K562 (cell line): ENCODE data around the gene GMPR. TPM values are rescaled to one million over a fixed set of nuclear protein-coding genes. Genes with fewer than 3 reads are reported as not detected.
A peak's percentile ranks its signal among the peaks of the same experiment; 100 is the strongest.

Experiments used
- CBFA2T2 ChIP-seq: fragments of 450-650 bp; conservative IDR thresholded peaks from 2 replicates; pipeline ENCODE4 v1.6.1; 2017; ENCODE audit warnings: mild to moderate bottlenecking
- CREM ChIP-seq: IDR thresholded peaks from 2 replicates; pipeline ENCODE4 v1.6.1; 2014; ENCODE audit warnings: antibody characterized with exemption, low read depth
- CXXC5 ChIP-seq: fragments of 250-450 bp; sonication (Bioruptor Pico); IDR thresholded peaks from 2 replicates; pipeline ENCODE4 v1.8.0; 2022; ENCODE audit warnings: inconsistent platforms, mild to moderate bottlenecking, moderate library complexity
- DDX20 ChIP-seq: fragments of 450-650 bp; IDR thresholded peaks from 2 replicates; pipeline ENCODE4 v1.6.1; 2016; ENCODE audit warnings: missing genetic modification characterization, low read depth, mild to moderate bottlenecking, missing compliant biosample characterization, moderate library complexity
- DMBX1 ChIP-seq: fragments of 250-450 bp; sonication (Bioruptor Pico); IDR thresholded peaks from 2 replicates; pipeline ENCODE4 v1.8.0; 2022; ENCODE audit warnings: inconsistent platforms, mild to moderate bottlenecking, moderate library complexity, borderline replicate concordance
- MAFF ChIP-seq: IDR thresholded peaks from 2 replicates; pipeline ENCODE4 v1.6.1; 2012; ENCODE audit warnings: low read length, improper control_type of control experiment
- MYNN ChIP-seq, 2 experiments: sonication (generic); formaldehyde crosslinking in 1 of 2; IDR thresholded peaks; 2 replicates each; pipeline versions ENCODE4 v1.5.0 to v1.6.1; 2016 to 2020; ENCODE audit warnings: antibody characterized with exemption in 1 of 2, missing genetic modification reagents in 1 of 2
- NCOR1 ChIP-seq: fragments of 450-650 bp; IDR thresholded peaks from 2 replicates; pipeline ENCODE4 v1.6.1; 2016; ENCODE audit warnings: mild to moderate bottlenecking, moderate library complexity
- NFIX ChIP-seq: fragments of 250-450 bp; sonication (Bioruptor Pico); IDR thresholded peaks from 2 replicates; pipeline ENCODE4 v1.4.0; 2020; ENCODE audit warnings: low read depth, mild to moderate bottlenecking, moderate library complexity
- SMAD4 ChIP-seq: fragments of 250-450 bp; sonication (Bioruptor Pico); conservative IDR thresholded peaks from 2 replicates; pipeline ENCODE4 v1.8.0; 2021; ENCODE audit warnings: inconsistent platforms, mild to moderate bottlenecking, moderate library complexity
- TAL1 ChIP-seq: fragments of 450-650 bp; IDR thresholded peaks from 2 replicates; pipeline ENCODE4 v1.6.1; 2016; ENCODE audit warnings: mild to moderate bottlenecking
- TBL1XR1 ChIP-seq, 2 experiments: IDR thresholded peaks; 2 replicates each; pipeline ENCODE4 v1.6.1; 2012; ENCODE audit warnings: improper control_type of control experiment in 2 of 2, low read length in 2 of 2, mild to moderate bottlenecking in 1 of 2
- TCF7L2 ChIP-seq: fragments of 150-350 bp; IDR thresholded peaks from 2 replicates; pipeline ENCODE4 v1.6.1; 2016; ENCODE audit warnings: low read depth, mild to moderate bottlenecking, low read length, moderate library complexity
- TEAD1 ChIP-seq, 2 experiments: fragments of 450-650 bp in 1 of 2; sonication (generic) in 1 of 2; formaldehyde crosslinking; IDR thresholded peaks; 2 replicates each; pipeline versions ENCODE4 v1.4.0 to v1.8.0; 2020 to 2022; ENCODE audit warnings: mild to moderate bottlenecking in 2 of 2, missing genetic modification reagents in 1 of 2
- TOE1 ChIP-seq, 2 experiments: fragments of 450-650 bp in 1 of 2; sonication (generic) in 1 of 2; formaldehyde crosslinking in 1 of 2; IDR thresholded peaks; 2 replicates each; pipeline versions ENCODE4 v1.7.1 to v1.8.0; 2016 to 2022; ENCODE audit warnings: borderline replicate concordance in 2 of 2, mild to moderate bottlenecking in 2 of 2, antibody characterized with exemption in 1 of 2, inconsistent platforms in 1 of 2, low read depth in 1 of 2, missing genetic modification reagents in 1 of 2, moderate library complexity in 1 of 2
- ZNF140 ChIP-seq: fragments of 250-450 bp; sonication (Bioruptor Pico); IDR thresholded peaks from 2 replicates; pipeline ENCODE4 v1.8.0; 2021; ENCODE audit warnings: moderate library complexity, mild to moderate bottlenecking, inconsistent platforms
- polyA plus RNA-seq, 8 experiments: library from polyadenylated mRNA; depleted of rRNA in 4 of 8; stranded (reverse) in 5 of 8; unstranded in 3 of 8; fragments of >200 nt; fragmentation: Nextera tagmentation in 2 of 8; fragmentation: Illumina TruSeq in 1 of 8; extraction: Ambion mirVana in 2 of 8; extraction: Trizol in 1 of 8; gene quantifications; 2 replicates each; pipeline versions ENCODE4 v1.2.1 to v1.2.3, GENCODE V29; 2011 to 2014; ENCODE audit warnings: inconsistent platforms in 1 of 8, missing spikeins in 1 of 8
- total RNA-seq, 7 experiments: library from RNA; depleted of rRNA in 6 of 7; stranded (reverse); fragments of >200 nt in 6 of 7; fragmentation: Illumina TruSeq in 2 of 7; extraction: Trizol in 2 of 7; gene quantifications; 2 replicates each; pipeline versions ENCODE4 v1.2.1 to v1.2.3, GENCODE V29; 2011 to 2021; ENCODE audit warnings: low replicate concordance in 1 of 7
- TF ChIP-seq, protein P1 (sequence below), 2 experiments: fragments of 450-650 bp; IDR thresholded peaks; 2 replicates each; pipeline ENCODE4 v1.6.1; 2018; ENCODE audit warnings: mild to moderate bottlenecking in 2 of 2, low read depth in 1 of 2; ENCODE audit not compliant: partially characterized antibody in 2 of 2
- TF ChIP-seq, protein P2 (sequence below): fragments of 250-450 bp; sonication (Bioruptor Pico); IDR thresholded peaks from 2 replicates; pipeline ENCODE4 v1.5.1; 2021; ENCODE audit warnings: mild to moderate bottlenecking
- TF ChIP-seq, protein P3 (sequence below): sonication (generic); IDR thresholded peaks from 2 replicates; pipeline ENCODE4 v1.6.1; 2016
- TF ChIP-seq, protein P4 (sequence below): sonication (generic); formaldehyde crosslinking; IDR thresholded peaks from 2 replicates; pipeline ENCODE4 v1.8.1; 2023; ENCODE audit warnings: mild to moderate bottlenecking, missing genetic modification reagents

GMPR gene
- total and polyA plus RNA-seq, 9 of the 15 experiments (the other 6 are each of a cell fraction or from before 2014, with no cell fraction given) = 34.6 to 83.7 (median 49.8) TPM

DNA sequence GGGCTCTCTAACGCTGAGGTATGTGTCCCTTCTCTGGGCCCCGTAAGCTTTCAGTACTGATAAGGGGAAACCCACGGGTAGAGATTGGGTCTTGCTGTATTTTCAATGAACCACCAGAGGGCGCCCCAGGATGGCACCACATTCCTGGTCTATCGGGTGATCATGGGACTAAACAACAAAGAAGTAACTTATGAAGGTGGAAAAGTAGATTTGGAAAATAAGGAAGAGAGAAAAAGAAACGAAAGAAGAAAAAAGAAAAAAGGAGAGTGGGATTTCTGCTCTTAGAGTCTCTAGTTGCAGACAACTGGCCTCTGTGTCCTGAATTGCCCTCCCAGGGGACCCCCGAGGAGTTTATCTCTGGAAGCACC lies 93.8 kb downstream of the GMPR start (continued):
- TF ChIP-seq TBL1XR1 (IDR thresholded peaks at IDR 0.05; ENCODE audit: low read length in 2 of 2) (0 out of 4 replicates have a peak, but pooled peaks of 1 of the 2 experiments have one; percentile 16), CXXC5 (CRISPR knock-in tag) (peak; percentile 60), ZNF140 (CRISPR knock-in tag) (no peak), DMBX1 (CRISPR knock-in tag) (no peak), MYNN (IDR thresholded peaks at IDR 0.05) (0 out of 2 replicates have a peak, but pooled peaks have one; percentile 40), MYNN (CRISPR knock-in tag; IDR thresholded peaks at IDR 0.05) (no peak), TAL1 (0 out of 2 replicates have a peak, but pooled peaks have one; percentile 12), DDX20 (tag) (no peak), CREM (peak; percentile 20; the same call in 1 of the 2 replicates), TOE1 (IDR thresholded peaks at IDR 0.05; ENCODE audit: borderline replicate concordance) (peak; percentile 82), TOE1 (CRISPR knock-in tag; IDR thresholded peaks at IDR 0.05; ENCODE audit: borderline replicate concordance, low read depth) (no peak), NFIX (CRISPR knock-in tag) (no peak), TCF7L2 (no peak), NCOR1 (0 out of 2 replicates have a peak, but pooled peaks have one; percentile 39), SMAD4 (peak; percentile 38; the same call in 1 of the 2 replicates), MAFF (no peak), TEAD1 (CRISPR knock-in tag; IDR thresholded peaks at IDR 0.05) (peak; percentile 35 to 96), CBFA2T2 (0 out of 2 replicates have a peak, but pooled peaks have one; percentile 11)
- TF ChIP-seq, protein P1, sequence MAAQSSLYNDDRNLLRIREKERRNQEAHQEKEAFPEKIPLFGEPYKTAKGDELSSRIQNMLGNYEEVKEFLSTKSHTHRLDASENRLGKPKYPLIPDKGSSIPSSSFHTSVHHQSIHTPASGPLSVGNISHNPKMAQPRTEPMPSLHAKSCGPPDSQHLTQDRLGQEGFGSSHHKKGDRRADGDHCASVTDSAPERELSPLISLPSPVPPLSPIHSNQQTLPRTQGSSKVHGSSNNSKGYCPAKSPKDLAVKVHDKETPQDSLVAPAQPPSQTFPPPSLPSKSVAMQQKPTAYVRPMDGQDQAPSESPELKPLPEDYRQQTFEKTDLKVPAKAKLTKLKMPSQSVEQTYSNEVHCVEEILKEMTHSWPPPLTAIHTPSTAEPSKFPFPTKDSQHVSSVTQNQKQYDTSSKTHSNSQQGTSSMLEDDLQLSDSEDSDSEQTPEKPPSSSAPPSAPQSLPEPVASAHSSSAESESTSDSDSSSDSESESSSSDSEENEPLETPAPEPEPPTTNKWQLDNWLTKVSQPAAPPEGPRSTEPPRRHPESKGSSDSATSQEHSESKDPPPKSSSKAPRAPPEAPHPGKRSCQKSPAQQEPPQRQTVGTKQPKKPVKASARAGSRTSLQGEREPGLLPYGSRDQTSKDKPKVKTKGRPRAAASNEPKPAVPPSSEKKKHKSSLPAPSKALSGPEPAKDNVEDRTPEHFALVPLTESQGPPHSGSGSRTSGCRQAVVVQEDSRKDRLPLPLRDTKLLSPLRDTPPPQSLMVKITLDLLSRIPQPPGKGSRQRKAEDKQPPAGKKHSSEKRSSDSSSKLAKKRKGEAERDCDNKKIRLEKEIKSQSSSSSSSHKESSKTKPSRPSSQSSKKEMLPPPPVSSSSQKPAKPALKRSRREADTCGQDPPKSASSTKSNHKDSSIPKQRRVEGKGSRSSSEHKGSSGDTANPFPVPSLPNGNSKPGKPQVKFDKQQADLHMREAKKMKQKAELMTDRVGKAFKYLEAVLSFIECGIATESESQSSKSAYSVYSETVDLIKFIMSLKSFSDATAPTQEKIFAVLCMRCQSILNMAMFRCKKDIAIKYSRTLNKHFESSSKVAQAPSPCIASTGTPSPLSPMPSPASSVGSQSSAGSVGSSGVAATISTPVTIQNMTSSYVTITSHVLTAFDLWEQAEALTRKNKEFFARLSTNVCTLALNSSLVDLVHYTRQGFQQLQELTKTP (IDR thresholded peaks at IDR 0.05; ENCODE audit: low read depth in 1 of 2, partially characterized antibody in 2 of 2) = no peak
- TF ChIP-seq, protein P2, sequence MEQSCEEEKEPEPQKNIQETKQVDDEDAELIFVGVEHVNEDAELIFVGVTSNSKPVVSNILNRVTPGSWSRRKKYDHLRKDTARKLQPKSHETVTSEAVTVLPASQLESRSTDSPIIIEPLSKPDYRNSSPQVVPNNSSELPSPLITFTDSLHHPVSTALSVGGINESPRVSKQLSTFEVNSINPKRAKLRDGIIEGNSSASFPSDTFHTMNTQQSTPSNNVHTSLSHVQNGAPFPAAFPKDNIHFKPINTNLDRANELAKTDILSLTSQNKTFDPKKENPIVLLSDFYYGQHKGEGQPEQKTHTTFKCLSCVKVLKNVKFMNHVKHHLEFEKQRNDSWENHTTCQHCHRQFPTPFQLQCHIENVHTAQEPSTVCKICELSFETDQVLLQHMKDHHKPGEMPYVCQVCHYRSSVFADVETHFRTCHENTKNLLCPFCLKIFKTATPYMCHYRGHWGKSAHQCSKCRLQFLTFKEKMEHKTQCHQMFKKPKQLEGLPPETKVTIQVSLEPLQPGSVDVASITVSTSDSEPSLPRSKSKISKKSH (CRISPR knock-in tag) = no peak
- TF ChIP-seq, protein P3, sequence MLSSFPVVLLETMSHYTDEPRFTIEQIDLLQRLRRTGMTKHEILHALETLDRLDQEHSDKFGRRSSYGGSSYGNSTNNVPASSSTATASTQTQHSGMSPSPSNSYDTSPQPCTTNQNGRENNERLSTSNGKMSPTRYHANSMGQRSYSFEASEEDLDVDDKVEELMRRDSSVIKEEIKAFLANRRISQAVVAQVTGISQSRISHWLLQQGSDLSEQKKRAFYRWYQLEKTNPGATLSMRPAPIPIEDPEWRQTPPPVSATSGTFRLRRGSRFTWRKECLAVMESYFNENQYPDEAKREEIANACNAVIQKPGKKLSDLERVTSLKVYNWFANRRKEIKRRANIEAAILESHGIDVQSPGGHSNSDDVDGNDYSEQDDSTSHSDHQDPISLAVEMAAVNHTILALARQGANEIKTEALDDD = peak; percentile 11; the same call in 1 of the 2 replicates
- TF ChIP-seq, protein P4, sequence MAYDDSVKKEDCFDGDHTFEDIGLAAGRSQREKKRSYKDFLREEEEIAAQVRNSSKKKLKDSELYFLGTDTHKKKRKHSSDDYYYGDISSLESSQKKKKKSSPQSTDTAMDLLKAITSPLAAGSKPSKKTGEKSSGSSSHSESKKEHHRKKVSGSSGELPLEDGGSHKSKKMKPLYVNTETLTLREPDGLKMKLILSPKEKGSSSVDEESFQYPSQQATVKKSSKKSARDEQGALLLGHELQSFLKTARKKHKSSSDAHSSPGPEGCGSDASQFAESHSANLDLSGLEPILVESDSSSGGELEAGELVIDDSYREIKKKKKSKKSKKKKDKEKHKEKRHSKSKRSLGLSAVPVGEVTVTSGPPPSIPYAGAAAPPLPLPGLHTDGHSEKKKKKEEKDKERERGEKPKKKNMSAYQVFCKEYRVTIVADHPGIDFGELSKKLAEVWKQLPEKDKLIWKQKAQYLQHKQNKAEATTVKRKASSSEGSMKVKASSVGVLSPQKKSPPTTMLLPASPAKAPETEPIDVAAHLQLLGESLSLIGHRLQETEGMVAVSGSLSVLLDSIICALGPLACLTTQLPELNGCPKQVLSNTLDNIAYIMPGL = no peak
